TTC549 (cell line): ENCODE data around the gene ELMO1.

Source experiments
- FAIRE-seq: peaks from 2 replicates; lab custom pipeline; 2012; peaks lifted over from hg19 to GRCh38; lab: Jason Lieb, UNC

ELMO1 gene

DNA sequence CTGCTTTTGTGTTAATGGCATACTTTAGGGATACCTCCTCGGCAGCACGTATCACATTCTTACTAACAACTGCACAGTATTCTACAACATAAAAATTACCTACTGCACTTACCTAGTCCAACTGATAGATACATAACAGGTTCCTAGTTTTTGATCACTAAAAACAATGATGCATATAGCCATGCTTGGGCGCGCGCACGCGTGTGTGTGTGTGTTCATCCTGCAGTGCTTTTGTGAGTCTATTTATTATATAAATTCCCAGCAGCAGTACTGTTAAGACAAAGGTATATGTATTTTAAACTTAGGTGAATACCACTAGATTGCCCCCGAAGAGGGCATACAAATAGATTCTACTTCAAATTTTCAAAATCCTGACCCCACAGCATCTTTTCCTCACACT is 181.4 kb downstream of the ELMO1 start:
- FAIRE-seq = no peak

DNA sequence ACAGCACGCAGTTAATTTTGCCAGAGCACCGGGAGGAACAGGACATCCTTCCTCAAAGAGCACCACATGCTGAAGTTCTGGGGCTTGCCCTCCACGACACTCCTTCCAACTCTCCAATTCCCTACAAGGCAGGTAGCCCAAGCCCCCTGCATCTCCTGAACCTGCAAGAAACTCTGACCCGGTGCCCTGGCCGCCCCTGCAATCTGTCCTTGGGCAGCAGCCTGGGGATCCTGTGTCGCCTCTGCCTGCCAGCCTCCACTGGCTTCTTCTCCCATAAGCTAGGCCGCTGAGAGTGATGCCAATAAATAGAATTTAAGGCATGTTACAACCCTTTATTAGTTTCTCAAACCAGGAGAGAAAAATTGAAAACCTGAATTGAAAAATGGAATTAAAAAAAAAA is 182.8 kb downstream of the ELMO1 start:
- FAIRE-seq = no peak

DNA sequence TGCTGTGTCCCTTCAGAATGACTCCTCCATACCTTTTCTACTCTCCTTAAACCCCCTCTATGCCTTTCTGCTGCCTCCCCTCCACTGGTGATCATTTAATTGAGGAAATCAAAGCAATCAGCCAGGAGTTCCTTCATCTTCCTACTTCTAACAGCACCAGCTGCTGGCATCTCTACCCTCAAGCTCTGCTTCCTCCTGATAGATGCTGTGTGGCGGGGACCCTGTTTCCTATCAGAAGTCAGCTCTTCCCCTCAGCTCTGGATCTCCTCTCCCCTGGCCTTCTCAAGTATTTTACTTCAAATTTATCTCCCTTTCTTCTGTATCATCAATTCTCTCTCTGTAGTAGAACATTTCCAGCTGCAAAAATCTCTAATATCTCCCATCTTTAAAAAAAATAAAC is 183.7 kb downstream of the ELMO1 start:
- no peak for FAIRE-seq

DNA sequence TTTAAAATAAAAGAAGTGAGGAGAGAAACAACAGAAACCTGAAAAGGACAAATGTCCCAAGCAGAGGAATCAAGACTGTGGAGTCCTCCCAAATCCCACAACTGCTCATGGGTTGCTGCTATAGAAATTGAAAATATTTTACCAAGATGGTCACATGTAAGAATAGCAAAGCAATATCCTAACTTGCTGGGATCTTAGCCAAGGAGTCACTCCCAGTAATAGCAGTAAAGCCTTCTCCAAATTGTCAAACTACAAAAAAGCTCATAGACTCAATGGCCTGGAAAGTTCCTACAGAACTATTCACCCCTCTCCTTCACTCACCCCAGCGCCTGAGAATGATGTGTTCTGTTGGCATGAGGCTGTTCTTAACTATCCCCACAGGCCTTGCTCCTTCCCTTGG is 186.5 kb downstream of the ELMO1 start:
- no peak for FAIRE-seq

DNA sequence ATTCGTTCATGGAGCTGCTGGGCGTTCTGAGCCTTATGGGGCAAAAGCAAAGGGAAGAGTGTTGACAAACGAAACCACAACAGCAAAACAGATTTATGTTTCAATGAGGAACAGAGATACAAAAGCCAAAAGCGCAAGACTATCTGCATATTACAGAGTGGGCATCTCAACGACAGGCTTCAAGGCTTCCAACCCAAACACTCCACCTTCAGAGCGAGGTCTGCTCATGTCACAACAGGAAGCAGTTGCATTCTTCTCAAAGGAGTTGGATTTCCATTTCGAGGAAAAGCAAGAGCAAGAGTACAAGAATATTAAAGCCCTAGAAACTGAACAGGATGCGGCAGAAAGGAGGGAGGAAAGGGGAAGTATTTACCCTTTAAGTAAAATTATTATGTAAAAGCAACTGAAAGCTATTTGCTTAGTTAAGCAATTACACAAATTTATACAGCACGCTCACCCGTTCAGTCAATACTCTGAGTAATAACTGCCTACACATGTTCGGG is 189.3 kb downstream of the ELMO1 start:
- FAIRE-seq = no peak

DNA sequence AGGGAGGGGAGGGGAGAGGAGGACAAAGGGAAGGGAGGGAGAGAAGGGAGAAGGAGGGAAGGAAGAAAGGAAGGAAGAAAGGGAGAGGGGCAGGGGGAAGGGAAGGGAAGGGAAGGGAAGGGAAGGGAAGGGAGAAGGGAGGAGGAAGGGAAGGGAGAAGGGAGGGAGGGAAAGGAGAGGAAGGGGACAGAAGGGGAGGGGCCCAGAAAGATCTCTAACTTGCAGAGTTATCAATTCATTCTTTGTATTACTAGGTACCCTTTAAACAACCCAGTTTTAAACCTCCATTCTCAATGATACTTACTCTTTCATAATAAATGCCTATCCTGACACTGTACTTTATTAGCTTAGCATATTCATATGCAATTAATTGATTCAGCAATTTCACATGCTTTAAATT is 192.0 kb downstream of the ELMO1 start:
- no peak for FAIRE-seq

DNA sequence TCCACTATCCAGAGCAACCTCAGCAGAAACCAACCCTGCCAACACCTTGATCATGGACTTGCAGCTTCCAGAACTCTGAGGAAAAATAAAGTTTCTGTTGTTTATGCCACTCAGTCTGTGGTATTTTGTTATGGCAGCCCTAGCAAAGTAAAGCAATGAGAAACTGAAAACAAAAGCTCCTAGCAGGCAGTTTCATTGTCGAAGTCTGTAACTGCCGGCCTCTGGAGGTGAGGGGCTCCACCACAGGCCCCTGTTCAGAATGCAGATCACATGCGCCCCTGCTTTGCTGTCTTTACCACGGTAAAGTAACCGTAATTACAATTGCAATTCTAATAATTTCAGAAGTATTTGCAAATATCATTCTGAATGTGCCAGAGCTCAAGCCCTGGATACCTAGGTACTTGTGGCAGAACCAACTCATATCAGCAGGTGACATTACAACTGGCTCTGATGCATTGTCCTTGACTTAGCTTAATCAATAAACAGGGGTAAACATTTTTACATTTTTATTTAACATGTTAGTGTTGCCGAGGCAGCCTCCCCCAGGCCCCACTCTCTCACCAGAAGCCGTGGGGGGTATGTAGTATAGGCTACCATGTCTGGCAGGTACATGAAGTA is 193.2 kb downstream of the ELMO1 start:
- FAIRE-seq = no peak

DNA sequence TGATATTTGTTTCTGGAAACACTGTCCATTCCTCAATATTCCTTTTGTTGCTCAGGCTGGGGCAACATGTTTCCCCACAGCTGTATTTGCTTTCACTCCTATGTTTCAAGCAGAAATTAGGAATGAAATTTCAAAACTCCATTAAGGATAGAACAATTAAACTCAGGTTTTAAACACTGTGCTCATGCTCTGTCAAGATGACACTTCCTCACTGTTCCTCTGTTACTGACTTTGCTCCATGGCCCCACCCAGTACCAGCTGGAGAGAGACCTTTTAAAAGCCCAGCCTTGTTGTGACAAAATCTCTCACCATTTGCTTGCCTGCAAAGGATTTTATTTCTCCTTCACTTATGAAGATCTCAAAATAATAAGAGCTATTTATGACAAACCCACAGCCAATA is 197.4 kb downstream of the ELMO1 start:
- no peak for FAIRE-seq

DNA sequence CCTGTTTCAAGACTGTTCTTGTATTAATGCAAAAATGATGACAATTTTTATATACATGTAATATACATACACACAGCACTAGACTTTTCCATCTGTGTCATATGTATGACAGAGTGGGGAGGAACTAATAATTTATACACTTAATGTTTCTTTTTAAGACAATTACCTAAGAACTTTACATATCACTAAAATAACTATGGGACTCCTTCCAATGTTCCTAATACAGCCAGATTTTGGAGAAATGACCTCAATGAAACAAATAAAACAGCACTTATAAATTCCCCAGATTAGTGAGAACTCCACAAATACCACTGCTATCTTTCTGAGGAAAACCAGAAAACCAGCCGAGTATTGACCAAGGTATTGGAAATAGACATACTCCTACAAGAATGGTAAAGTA is 199.4 kb downstream of the ELMO1 start:
- FAIRE-seq = no peak

DNA sequence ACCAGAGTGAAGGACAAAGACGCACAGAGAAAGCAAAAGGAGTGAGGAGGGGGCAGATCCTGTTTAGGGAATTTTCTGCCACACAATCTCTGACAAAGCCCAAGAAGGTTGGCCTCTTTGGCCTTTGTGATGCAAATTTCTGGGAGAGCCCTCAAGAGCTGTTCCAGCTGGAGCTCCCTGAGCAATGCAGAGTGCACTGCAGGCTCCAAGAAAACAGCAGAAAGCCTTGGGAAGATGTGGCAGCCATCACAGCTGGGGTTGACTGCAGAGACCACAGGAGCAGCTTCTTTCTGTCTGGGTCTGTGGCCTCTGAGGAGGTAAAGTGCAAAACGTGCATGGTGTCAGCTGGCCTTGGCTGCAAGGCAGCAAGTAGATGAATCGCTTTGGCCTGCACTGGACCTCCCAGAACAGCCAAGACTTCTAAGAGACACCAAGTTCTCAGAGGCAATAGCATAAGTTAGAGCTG is 200.2 kb downstream of the ELMO1 start:
- no peak for FAIRE-seq

DNA sequence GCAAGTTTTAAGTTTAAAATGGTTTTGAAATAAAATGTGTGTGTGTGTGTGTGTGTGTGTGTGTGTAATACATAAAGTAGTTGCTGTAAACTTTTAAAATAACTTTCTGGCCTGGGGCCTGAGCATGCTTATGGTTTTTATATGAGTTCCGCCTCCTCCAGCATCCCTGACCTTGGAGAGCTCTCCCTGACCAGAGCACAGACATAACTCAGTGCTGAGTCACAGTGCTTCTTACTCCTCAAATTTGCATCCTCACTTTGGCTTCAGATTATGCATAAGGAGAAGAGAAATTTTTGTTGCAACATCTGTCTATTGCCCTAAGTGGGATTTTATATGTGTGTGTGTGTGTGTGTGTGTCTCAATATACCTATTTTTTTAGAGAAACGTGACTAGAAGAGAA is 200.8 kb downstream of the ELMO1 start:
- no peak for FAIRE-seq

DNA sequence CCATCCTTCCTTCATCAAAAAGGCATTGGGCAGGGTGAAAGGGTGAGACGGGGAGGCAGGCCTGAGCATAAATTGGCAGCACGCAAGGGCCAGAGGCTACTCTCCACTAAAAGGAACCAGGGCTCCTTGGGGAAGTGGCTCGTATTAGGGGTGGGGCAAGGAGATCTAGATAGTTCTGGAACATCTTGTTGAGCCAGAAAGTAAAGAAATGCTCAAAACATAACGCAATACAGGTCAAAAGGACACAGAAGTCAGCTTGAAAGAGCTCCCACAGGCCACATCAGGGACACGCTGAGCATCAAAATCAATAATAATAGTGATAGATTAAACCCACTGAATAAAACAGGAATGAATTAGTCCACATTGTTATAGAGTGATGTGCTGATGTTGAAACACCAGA is 203.1 kb downstream of the ELMO1 start:
- no peak for FAIRE-seq

DNA sequence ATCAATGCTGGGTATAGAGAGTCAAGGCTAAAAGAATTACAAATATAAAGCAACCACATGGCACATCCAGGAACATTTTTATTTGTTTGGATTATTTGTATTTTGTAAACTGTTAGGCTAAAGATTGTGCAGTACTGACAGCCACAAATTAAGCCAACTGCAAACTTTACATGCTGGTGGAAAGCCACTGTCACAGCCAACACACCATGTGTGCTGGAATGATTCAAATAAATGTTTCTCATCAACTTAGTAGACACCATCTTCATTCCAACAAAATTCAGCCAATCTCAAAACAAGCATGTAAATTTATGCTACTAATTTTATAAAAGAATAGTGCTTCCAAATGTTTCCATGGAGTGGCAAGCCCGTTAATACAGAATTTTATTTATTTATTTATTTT is 211.8 kb downstream of the ELMO1 start:
- no peak for FAIRE-seq

DNA sequence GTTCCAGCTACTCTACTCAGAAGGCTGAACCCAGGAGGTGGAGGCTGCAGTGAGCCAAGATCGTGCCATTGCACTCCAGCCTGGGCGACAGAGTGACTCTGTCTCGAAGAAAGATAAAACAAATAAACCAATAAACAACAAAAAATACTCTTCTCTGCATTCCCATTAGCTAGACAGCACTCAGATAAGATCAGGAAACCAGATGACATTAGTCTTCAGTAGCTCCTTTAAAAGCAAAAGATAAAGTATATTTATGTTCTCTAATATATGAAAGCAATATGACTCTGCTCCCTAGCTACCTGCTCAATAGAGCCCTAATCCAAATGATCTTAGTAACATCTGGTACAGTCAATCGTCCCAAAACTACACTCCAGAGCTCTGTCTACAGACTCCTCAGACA is 212.9 kb downstream of the ELMO1 start:
- no peak for FAIRE-seq

DNA sequence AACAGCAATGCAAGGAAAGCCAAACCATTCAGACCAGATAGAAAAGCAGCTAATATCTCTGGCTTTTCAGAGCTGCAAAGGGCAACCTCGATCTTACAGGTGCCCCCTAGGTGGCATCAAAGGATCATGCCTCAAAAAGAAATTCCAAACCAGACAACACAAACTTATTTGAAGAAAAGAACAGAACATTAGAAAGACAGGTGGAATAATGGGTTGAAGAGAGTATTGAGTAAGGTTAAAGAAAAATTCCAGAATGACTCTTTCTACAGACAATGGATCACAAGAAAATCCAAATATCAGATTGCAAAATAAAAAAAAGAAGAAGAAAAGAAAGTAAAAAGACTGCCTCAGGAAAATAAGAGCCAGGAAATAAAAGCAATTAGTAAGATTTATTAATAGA is 213.7 kb downstream of the ELMO1 start:
- no peak for FAIRE-seq

DNA sequence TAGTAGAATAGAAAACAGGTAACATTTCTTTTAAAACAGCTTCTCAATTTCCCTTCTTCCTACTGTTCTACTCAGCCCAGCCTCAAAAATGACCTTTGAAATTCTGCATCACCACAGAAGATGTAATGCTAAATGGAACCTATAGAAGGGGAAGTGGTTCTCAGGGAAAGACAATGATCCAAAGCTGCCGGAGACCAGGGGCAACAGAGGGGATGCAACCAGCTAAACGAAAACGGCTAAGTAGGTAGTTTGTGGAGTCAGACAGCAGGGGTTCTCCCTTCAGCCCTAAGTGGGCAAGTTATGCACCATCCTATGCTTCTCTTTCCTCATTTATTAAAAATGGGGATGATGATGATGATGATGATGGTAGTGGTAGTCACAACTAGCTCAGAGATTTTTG is 214.3 kb downstream of the ELMO1 start:
- no peak for FAIRE-seq

DNA sequence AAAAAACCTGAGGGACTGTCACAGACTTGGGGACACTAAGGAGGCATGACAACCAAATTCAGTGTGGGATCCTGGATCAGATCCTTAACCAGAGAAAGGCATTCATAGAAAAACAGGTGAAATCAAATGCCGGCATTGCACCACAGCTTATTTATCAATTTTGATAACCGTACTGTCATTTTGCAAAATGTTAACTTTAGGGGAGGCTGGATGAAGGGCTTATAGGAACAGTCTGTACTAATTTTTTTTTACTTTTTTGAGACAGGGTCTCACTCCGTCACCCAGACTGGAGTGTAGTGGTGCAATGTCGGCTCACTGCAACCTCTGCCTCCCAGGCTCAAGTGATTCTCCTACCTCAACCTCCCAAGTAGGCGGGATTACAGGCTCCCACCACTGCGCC is 217.1 kb downstream of the ELMO1 start:
- no peak for FAIRE-seq

DNA sequence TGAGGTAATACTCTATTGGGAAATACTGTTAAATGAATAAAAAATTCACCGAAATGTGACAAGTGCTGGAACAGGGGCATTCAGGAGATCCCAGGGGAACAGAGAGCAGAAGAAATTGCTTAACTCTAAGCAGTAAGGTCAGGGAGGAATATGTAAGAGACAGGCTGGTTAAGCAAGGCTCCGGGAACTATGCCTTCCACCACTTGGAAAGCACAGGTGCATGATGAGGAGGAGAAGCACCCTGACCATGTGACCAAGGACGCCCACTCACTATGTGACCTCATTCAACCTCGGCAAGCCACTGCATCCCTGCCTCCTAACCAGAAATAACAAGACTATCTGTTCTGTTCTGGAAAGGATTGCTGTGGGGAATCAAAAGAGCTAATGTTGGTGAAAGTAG is 218.4 kb downstream of the ELMO1 start:
- no peak for FAIRE-seq

DNA sequence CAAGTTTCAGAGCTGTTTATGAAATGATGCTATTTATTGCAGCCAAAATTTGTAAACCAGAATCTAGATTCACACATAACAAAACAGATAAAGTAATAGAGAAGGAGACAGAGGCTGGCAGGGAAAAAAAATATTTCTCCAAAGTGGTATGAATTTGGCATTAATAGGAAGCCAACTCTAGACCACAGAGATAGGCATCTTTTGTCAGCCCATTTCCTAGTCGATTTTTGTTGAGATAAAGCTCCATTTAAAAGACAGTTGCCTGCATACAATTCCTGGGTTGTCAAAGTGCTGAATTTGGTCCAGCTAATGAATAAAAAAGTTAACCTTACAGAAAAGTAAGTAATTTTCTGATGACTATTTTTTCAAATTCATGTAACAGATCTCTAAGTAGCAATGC is 219.3 kb downstream of the ELMO1 start:
- FAIRE-seq = no peak

DNA sequence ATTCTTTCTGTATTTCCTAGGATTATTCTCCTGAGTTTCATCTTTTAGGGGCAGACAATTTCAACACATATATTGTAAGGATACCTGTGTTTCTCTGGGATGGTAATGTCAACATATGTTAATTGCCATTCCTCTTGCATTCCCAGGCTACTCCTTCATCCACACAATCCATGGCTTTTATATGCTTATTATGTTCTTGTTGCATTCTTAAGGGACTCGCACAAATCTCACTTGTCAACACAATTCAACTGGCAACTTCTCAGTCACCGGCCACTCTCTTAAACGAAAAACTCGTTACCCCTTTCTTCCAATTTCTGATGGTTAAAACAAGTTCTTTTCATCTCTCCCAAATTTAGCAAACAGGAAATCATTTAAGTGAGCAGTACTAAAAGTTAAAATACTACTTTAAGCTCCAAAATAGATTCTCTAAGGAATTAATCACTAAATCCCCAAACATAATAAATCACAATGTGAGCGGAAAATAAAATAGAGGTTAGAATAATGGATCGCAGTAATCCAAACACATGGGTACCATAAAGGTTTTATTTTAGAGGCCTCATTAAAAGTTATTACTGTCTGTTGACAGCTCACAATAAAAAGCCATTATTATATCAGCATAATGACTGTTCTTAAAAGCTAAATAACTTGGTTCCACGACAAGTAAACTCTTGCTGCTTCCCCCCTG is 223.2 kb downstream of the ELMO1 start:
- no peak for FAIRE-seq

DNA sequence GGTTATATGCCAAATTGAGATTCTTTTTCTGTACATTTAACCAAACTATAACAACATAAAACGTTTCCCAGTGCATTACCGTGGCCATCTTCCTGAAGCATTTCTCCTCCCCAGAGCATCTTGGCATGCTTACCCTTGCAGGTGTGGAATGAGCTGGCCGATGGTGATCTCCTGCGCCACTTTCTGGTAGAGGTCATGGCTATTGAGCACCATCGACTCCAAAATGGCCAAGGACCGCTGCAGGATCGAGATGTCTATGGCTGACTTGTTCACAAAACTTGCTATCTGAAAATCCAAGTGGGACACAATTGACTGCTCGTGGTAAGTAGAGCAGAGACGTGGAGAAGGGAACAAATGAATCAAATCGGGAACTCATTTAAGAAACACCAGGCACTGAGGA is 223.9 kb downstream of the ELMO1 start:
- no peak for FAIRE-seq

DNA sequence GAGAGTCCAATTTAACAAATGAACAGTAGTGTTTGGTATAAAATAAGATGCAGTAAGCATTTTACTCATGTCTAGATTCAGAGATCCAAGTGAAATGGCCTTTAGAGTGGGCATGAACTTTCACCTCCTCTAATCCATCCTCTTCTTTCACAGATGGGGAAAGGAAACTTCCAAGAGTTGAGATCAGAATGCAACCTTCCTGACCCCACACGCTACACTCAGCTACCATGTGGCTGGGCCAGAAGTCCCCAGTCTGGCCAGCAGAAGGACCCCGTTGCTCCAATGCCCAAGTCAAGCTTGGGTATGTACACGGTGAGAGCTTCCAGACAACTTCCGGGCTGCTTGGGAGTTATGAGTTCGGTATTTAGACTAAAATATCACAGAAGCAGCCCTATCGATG is 228.0 kb downstream of the ELMO1 start:
- FAIRE-seq = no peak

DNA sequence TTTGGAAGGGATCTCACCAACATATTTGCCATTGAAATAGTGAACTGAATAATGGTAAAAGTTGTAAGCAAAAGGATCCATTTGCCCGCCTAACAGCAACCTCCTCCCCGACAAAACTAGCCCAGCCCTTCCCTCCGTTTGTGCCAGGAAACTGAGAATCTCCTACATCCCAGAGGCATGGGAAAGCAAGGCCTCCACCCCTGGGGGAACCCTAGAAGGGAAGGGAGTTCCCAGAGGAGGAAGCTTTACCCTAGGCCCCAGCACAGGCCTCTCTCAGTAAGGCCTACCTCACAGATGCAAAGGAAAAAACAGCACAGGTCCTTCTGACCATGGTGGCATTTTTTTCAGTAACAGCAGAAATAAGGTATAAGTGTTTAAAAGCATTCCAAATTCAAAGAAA is 229.7 kb downstream of the ELMO1 start:
- FAIRE-seq = no peak

DNA sequence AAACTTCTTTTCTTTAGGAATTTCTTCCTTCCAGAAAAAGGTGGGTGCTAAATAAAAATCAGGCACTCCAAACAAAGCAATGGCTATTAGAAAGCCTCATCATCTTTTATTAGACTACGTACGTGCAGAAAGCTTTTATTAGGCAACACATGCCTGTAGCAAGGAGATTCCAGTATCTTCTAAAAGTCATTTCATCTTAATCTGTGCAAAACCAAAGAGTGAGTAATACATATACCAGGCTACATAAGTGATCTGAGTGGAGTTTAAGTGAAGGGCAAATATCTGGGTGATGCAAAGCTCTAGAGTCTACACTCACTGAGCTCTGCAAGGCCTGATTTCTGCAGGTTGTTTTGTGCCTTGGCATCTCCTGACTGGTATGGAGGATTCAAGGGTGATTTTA is 231.7 kb downstream of the ELMO1 start:
- no peak for FAIRE-seq
